H1 (cell line): ENCODE data around the gene OGDHL. TPM values are rescaled to one million over a fixed set of nuclear protein-coding genes. Genes with fewer than 3 reads are reported as not detected.
A peak's percentile ranks its signal among the peaks of the same experiment; 100 is the strongest.

ENCODE experiments used
- CTCF ChIA-PET: fragments of 300-600 bp; sonication (Branson Sonifier 250); formaldehyde crosslinking; loops from one replicate; lab custom pipeline; 2021; ENCODE audit not compliant: partially characterized antibody; lab: Charles Lee
- POLR2A ChIA-PET: fragments of 300-600 bp; sonication (Branson Sonifier 250); formaldehyde crosslinking; loops from one replicate; lab custom pipeline; 2021; ENCODE audit warnings: inconsistent platforms; ENCODE audit not compliant: partially characterized antibody; lab: Charles Lee
- DNase-seq, 2 experiments: peaks; one replicate each; pipeline versions ENCODE4 v3.0.0 to v3.0.0-alpha.2; 2010 to 2022; ENCODE audit warnings: low spot score in 2 of 2, low read depth in 1 of 2, mixed read lengths in 1 of 2
- FAIRE-seq: peaks from 2 replicates; lab custom pipeline; 2011; peaks lifted over from hg19 to GRCh38; lab: Jason Lieb, UNC
- H2AFZ ChIP-seq: 2 replicates; pipeline ENCODE4 v1.8.1; 2012; ENCODE audit warnings: low read length, inconsistent platforms
- H2AK5ac ChIP-seq: 2 replicates; pipeline ENCODE4 v1.6.1; 2013; ENCODE audit warnings: low read depth, low read length
- H2BK120ac ChIP-seq: replicated peaks from 2 replicates; pipeline ENCODE3; 2013; ENCODE audit warnings: low read depth, low read length, inconsistent platforms
- H2BK12ac ChIP-seq: 2 replicates; pipeline ENCODE4 v1.6.1; 2013; ENCODE audit warnings: low read depth, low read length
- H2BK15ac ChIP-seq: 2 replicates; pipeline ENCODE4 v1.6.1; 2013; ENCODE audit warnings: low read length
- H2BK20ac ChIP-seq: 2 replicates; pipeline ENCODE4 v1.6.1; 2013; ENCODE audit warnings: low read length
- H2BK5ac ChIP-seq: 2 replicates; pipeline ENCODE4 v1.6.1; 2013; ENCODE audit warnings: low read depth, low read length
- H3K14ac ChIP-seq: 2 replicates; pipeline ENCODE4 v1.6.1; 2013; ENCODE audit warnings: inconsistent platforms; ENCODE audit not compliant: insufficient read length
- H3K18ac ChIP-seq: 2 replicates; pipeline ENCODE4 v1.6.1; 2013; ENCODE audit warnings: low read length; ENCODE audit errors: extremely low read depth
- H3K23ac ChIP-seq: 2 replicates; pipeline ENCODE4 v1.6.1; 2013; ENCODE audit warnings: inconsistent platforms; ENCODE audit not compliant: insufficient read length
- H3K23me2 ChIP-seq: 2 replicates; pipeline ENCODE4 v1.6.1; 2013; ENCODE audit warnings: low read depth, low read length
- H3K27ac ChIP-seq: 2 replicates; pipeline ENCODE4 v1.6.1; 2011; ENCODE audit warnings: low read depth, low read length, inconsistent platforms
- H3K27me3 ChIP-seq, 4 experiments: replicated peaks in 1 of 4; 1 replicate in 1 of 4; 2 replicates in 3 of 4; pipeline versions ENCODE4 v1.6.1 to v1.8.1; 2011 to 2013; ENCODE audit warnings: low read length in 3 of 4, mild to moderate bottlenecking in 3 of 4, inconsistent platforms in 2 of 4, mixed read lengths in 2 of 4, moderate library complexity in 1 of 4; ENCODE audit not compliant: control insufficient read depth in 3 of 4, insufficient read depth in 3 of 4; ENCODE audit errors: extremely low read depth in 1 of 4
- H3K36me3 ChIP-seq, 4 experiments: 2 replicates each; pipeline versions ENCODE4 v1.6.1 to v1.8.1; 2011 to 2013; ENCODE audit warnings: mild to moderate bottlenecking in 4 of 4, low read length in 3 of 4, moderate library complexity in 2 of 4, control low read depth in 1 of 4, inconsistent platforms in 1 of 4; ENCODE audit not compliant: insufficient read depth in 4 of 4, control insufficient read depth in 2 of 4
- H3K4ac ChIP-seq: replicated peaks from 2 replicates; pipeline ENCODE3; 2013; ENCODE audit warnings: low read length, low read depth, mixed read lengths, inconsistent platforms; ENCODE audit not compliant: insufficient read length
- H3K4me1 ChIP-seq, 4 experiments: replicated peaks in 1 of 4; 1 replicate in 1 of 4; 2 replicates in 3 of 4; pipeline versions ENCODE4 v1.6.1 to v1.8.1; 2011 to 2013; ENCODE audit warnings: low read length in 3 of 4, inconsistent platforms in 2 of 4, mixed read lengths in 1 of 4; ENCODE audit not compliant: insufficient read depth in 4 of 4, control insufficient read depth in 3 of 4
- H3K4me2 ChIP-seq, 2 experiments: 2 replicates each; pipeline versions ENCODE4 v1.6.1 to v1.8.1; 2011 to 2013; ENCODE audit warnings: low read depth in 2 of 2, low read length in 2 of 2, control low read depth in 1 of 2, inconsistent platforms in 1 of 2, mild to moderate bottlenecking in 1 of 2; ENCODE audit not compliant: insufficient read depth in 1 of 2
- H3K4me3 ChIP-seq, 4 experiments: fragments of 200-600, 300-600 bp in 1 of 4; sonication (generic), shearing (Covaris generic), sonication (Bioruptor Twin) in 1 of 4; 2 replicates each; pipeline versions ENCODE4 v1.5.1 to v1.8.1; 2011 to 2016; ENCODE audit warnings: low read length in 4 of 4, low read depth in 3 of 4, control low read depth in 2 of 4, inconsistent platforms in 2 of 4, mild to moderate bottlenecking in 2 of 4, mixed read lengths in 1 of 4, moderate library complexity in 1 of 4; ENCODE audit not compliant: insufficient read depth in 2 of 4; ENCODE audit errors: extremely low read depth in 1 of 4
- H3K56ac ChIP-seq: replicated peaks from 2 replicates; pipeline ENCODE3; 2013; ENCODE audit warnings: low read depth, mild to moderate bottlenecking, mixed read lengths, low read length, inconsistent platforms; ENCODE audit not compliant: insufficient read length
- H3K79me1 ChIP-seq: 2 replicates; pipeline ENCODE4 v1.6.1; 2013; ENCODE audit warnings: low read depth, low read length, control low read depth
- H3K79me2 ChIP-seq, 2 experiments: 2 replicates each; pipeline versions ENCODE4 v1.6.1 to v1.8.1; 2012 to 2013; ENCODE audit warnings: low read length in 2 of 2, mild to moderate bottlenecking in 2 of 2, inconsistent platforms in 1 of 2; ENCODE audit not compliant: insufficient read depth in 2 of 2, control insufficient read depth in 1 of 2
- H3K9ac ChIP-seq, 4 experiments: replicated peaks in 1 of 4; 1 replicate in 1 of 4; 2 replicates in 3 of 4; pipeline versions ENCODE4 v1.6.1 to v1.8.1; 2011 to 2013; ENCODE audit warnings: low read depth in 3 of 4, low read length in 3 of 4, control low read depth in 2 of 4, mild to moderate bottlenecking in 2 of 4, moderate library complexity in 2 of 4, inconsistent platforms in 1 of 4; ENCODE audit errors: extremely low read depth in 1 of 4
- H3K9me3 ChIP-seq, 2 experiments: 2 replicates each; pipeline versions ENCODE4 v1.6.1 to v1.8.1; 2012 to 2013; ENCODE audit warnings: mild to moderate bottlenecking in 2 of 2, moderate library complexity in 2 of 2, control low read depth in 1 of 2, inconsistent platforms in 1 of 2, low read depth in 1 of 2, low read length in 1 of 2, mixed read lengths in 1 of 2; ENCODE audit not compliant: insufficient read depth in 2 of 2
- H4K20me1 ChIP-seq, 2 experiments: replicated peaks in 1 of 2; 2 replicates each; pipeline versions ENCODE3 to v1.8.1; 2011 to 2013; ENCODE audit warnings: inconsistent platforms in 2 of 2, low read length in 2 of 2, mild to moderate bottlenecking in 1 of 2; ENCODE audit not compliant: insufficient read depth in 2 of 2, control insufficient read depth in 1 of 2
- H4K5ac ChIP-seq: 2 replicates; pipeline ENCODE4 v1.6.1; 2013; ENCODE audit warnings: low read length, low read depth, mixed read lengths, inconsistent platforms; ENCODE audit not compliant: insufficient read length
- H4K8ac ChIP-seq: 2 replicates; pipeline ENCODE4 v1.8.0; 2013; ENCODE audit warnings: mild to moderate bottlenecking, moderate library complexity, low read length, inconsistent platforms; ENCODE audit not compliant: insufficient read depth; ENCODE audit errors: extremely low read depth
- H4K91ac ChIP-seq: replicated peaks from 2 replicates; pipeline ENCODE3; 2013; ENCODE audit warnings: low read length, mixed read lengths, inconsistent platforms; ENCODE audit not compliant: insufficient read length
- EGR1 ChIP-seq: IDR thresholded peaks from 2 replicates; pipeline ENCODE4 v1.6.1; 2011; ENCODE audit warnings: low read depth, low read length, borderline replicate concordance
- EZH2 ChIP-seq: fragments of 200-600 bp; sonication (generic); IDR thresholded peaks from 2 replicates; pipeline ENCODE4 v1.7.1; 2012; ENCODE audit warnings: low read depth, mild to moderate bottlenecking, moderate library complexity, low read length, inconsistent platforms; ENCODE audit not compliant: severe bottlenecking
- NANOG ChIP-seq: IDR thresholded peaks from 2 replicates; pipeline ENCODE4 v1.6.1; 2011; ENCODE audit warnings: low read length, low read depth, mild to moderate bottlenecking, inconsistent platforms; ENCODE audit not compliant: insufficient read depth, poor library complexity, severe bottlenecking
- RNF2 ChIP-seq: fragments of 200-900, 300-1000 bp; sonication (generic); IDR thresholded peaks from 2 replicates; pipeline ENCODE4 v1.7.1; 2016; ENCODE audit warnings: borderline replicate concordance, low read depth, mild to moderate bottlenecking, antibody characterized with exemption, low read length; ENCODE audit not compliant: poor library complexity, severe bottlenecking; ENCODE audit errors: missing control alignments
- SIRT6 ChIP-seq: IDR thresholded peaks from one replicate; pipeline ENCODE4 v1.7.1; 2012; ENCODE audit warnings: low read length, inconsistent platforms
- SP1 ChIP-seq: IDR thresholded peaks from 2 replicates; pipeline ENCODE4 v1.6.1; 2011; ENCODE audit warnings: low read depth, low read length
- SRF ChIP-seq: IDR thresholded peaks from 2 replicates; pipeline ENCODE4 v1.6.1; 2011; ENCODE audit warnings: mild to moderate bottlenecking, low read depth, low read length, moderate library complexity
- TAF1 ChIP-seq: IDR thresholded peaks from 2 replicates; pipeline ENCODE4 v1.6.1; 2011; ENCODE audit warnings: mild to moderate bottlenecking, low read depth, low read length
- TAF7 ChIP-seq: optimal IDR thresholded peaks from 2 replicates; pipeline ENCODE3; 2011; ENCODE audit warnings: low read depth, mild to moderate bottlenecking, inconsistent platforms, low read length, moderate library complexity, borderline replicate concordance
- TEAD4 ChIP-seq: IDR thresholded peaks from 2 replicates; pipeline ENCODE4 v1.6.1; 2012; ENCODE audit warnings: low read depth, low read length, inconsistent platforms, mixed read lengths
- YY1 ChIP-seq: IDR thresholded peaks from 2 replicates; pipeline ENCODE4 v1.6.1; 2011; ENCODE audit warnings: low read depth, mild to moderate bottlenecking, low read length
- ZNF274 ChIP-seq: IDR thresholded peaks from 2 replicates; pipeline ENCODE4 v1.7.0; 2012; ENCODE audit warnings: low read length, borderline replicate concordance; ENCODE audit errors: extremely low read depth
- WGBS, 2 experiments: shearing (Covaris generic) in 1 of 2; methylation state at CpG; one replicate each; pipeline versions ENCODE4 v1.1.6 to v1.1.7; 2013 to 2015; ENCODE audit warnings: low lambda C conversion rate in 2 of 2, mixed read lengths in 2 of 2, inconsistent platforms in 1 of 2, low coverage in 1 of 2, missing lambda C conversion rate in 1 of 2; ENCODE audit not compliant: insufficient replicate concordance in 2 of 2, insufficient coverage in 1 of 2, insufficient read length in 1 of 2; ENCODE audit errors: extremely low coverage in 1 of 2, missing lambda C conversion rate in 1 of 2; 5-methylcytosine and 5-hydroxymethylcytosine counted together
- polyA plus RNA-seq, 7 experiments: library from polyadenylated mRNA; depleted of rRNA in 3 of 7; stranded (reverse) in 5 of 7; unstranded in 2 of 7; fragments of >200 nt in 5 of 7; fragments of 200-250 nt in 2 of 7; gene quantifications; 1 replicate in 5 of 7; 2 replicates in 1 of 7; 4 replicates in 1 of 7; pipeline versions ENCODE4 v1.2.1 to v1.2.3, GENCODE V29; 2011 to 2013; ENCODE audit warnings: missing spikeins in 2 of 7, mixed read lengths in 2 of 7
- total RNA-seq: library from RNA; stranded (reverse); fragmentation: NEBNext Ultra II Directional; extraction: Animal tissue kit (Norgen Biotek cat#: 25700); gene quantifications from 2 replicates; pipeline ENCODE4 v1.2.1, GENCODE V29; 2021
- TF ChIP-seq, protein P1 (sequence below): IDR thresholded peaks from 2 replicates; pipeline ENCODE4 v1.6.1; 2012; ENCODE audit warnings: inconsistent platforms

OGDHL gene
- total and polyA plus RNA-seq, 2 of the 8 experiments (the other 6 are each of a cell fraction or from before 2014, with no cell fraction given), result 16.1 to 16.6 TPM

DNA sequence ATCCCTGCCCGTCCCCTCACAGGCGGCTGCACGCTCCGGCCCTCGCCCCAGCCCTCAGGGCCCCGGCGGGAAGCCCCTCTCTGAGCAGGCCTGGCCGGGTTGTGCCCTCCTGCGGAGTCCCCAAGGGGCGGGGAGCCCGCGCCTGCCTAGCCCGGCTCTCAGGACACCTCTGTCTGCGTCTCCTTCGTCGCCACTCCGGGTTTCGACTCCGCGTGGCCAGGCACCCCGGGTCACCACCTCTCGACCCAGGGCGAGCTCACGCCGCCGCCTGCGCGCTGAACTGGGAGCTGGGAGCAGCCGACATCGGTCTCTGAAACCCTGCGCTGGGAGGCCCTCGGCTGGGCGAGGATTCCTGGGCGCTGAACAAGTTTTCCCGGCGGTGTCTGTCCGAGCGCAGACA, 6.2 kb upstream of the OGDHL start:
- no peak overlapping the region for H3K14ac ChIP-seq
- no peak overlapping the region for H2AFZ ChIP-seq
- no peaks in the 10 kb centered on the region for H4K20me1 ChIP-seq
- peak overlapping the region; percentile 17 to 54 (median 22); a peak in 3 of 8 replicates for H3K4me3 ChIP-seq
- no peak overlapping the region for H4K91ac ChIP-seq
- no peak overlapping the region; a peak in 1 of 7 replicates for H3K9ac ChIP-seq
- DNase-seq, result peak in 1 of 2 experiments; percentile 69
- 24% methylated on average over 23 of the region's 38 CpGs; no CpG with 5 or more reads in 1 of the 2 experiments for WGBS, 2 experiments
- H2BK120ac ChIP-seq, result no peak overlapping the region
- H2BK5ac ChIP-seq, result no peak overlapping the region
- no peaks in the 10 kb centered on the region for H3K36me3 ChIP-seq
- FAIRE-seq, result no peak
- H3K4ac ChIP-seq, result no peak overlapping the region
- no peak overlapping the region for H3K27ac ChIP-seq
- peaks cover 0 to 5% (median under 1%) of the 10 kb centered on the region in 4 experiments; a peak in 4 of 7 replicates for H3K4me1 ChIP-seq
- no peak overlapping the region for H2AK5ac ChIP-seq
- peak overlapping the region; percentile 30 for H4K5ac ChIP-seq
- no peak overlapping the region for H3K56ac ChIP-seq
- no peaks in the 10 kb centered on the region; the same call in 1 of the 2 replicates for H3K23me2 ChIP-seq
- no peak overlapping the region for H2BK20ac ChIP-seq
- peak overlapping the region; percentile 32; the same call in 1 of the 2 replicates for H3K18ac ChIP-seq
- no peak overlapping the region for H2BK15ac ChIP-seq
- no peak overlapping the region for H2BK12ac ChIP-seq
- no peaks in the 10 kb centered on the region for H3K79me1 ChIP-seq
- ChIA-PET POLR2A (no interaction called here), CTCF (interaction anchor here (0.6 to 2.3 kb wide), 7 partner anchors 14 to 164 kb away, joined by 3 to 6 read pairs (median 4); no protein-coding TSS in a partner anchor)
- H3K9me3 ChIP-seq, result no peaks in the 10 kb centered on the region
- H3K27me3 ChIP-seq, result peaks cover 10 to 22% (median 19%) of the 10 kb centered on the region in 4 experiments; a peak in 6 of 7 replicates
- peak overlapping the region; percentile 59 to 62 for H3K4me2 ChIP-seq
- no peaks in the 10 kb centered on the region for H3K79me2 ChIP-seq
- no peak overlapping the region for H3K23ac ChIP-seq
- H4K8ac ChIP-seq, result peak overlapping the region; percentile 38; the same call in 1 of the 2 replicates
- TF ChIP-seq EZH2, result peak; percentile 51
- TF ChIP-seq EGR1, result no peak
- TF ChIP-seq SIRT6, result no peak
- no peak for TF ChIP-seq TAF1
- TF ChIP-seq YY1, result no peak
- TF ChIP-seq, protein P1, sequence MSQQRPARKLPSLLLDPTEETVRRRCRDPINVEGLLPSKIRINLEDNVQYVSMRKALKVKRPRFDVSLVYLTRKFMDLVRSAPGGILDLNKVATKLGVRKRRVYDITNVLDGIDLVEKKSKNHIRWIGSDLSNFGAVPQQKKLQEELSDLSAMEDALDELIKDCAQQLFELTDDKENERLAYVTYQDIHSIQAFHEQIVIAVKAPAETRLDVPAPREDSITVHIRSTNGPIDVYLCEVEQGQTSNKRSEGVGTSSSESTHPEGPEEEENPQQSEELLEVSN, result peak; percentile 90; the same call in 1 of the 2 replicates
- TF ChIP-seq NANOG, result no peak
- TF ChIP-seq SRF, result no peak
- peak; percentile 66 for TF ChIP-seq RNF2
- TF ChIP-seq TAF7, result no peak
- TF ChIP-seq ZNF274, result no peak
- no peak for TF ChIP-seq SP1
- TF ChIP-seq TEAD4, result no peak
